GM18909 (cell line): ENCODE data around the gene C17orf50.

ENCODE experiments used
- ATAC-seq: cut with Tn5 transposase; IDR thresholded peaks from one replicate; pipeline ENCODE4 v1.9.1; 2021; ENCODE audit warnings: mild to moderate bottlenecking; ENCODE audit not compliant: unreplicated experiment, poor library complexity

C17orf50 gene

DNA sequence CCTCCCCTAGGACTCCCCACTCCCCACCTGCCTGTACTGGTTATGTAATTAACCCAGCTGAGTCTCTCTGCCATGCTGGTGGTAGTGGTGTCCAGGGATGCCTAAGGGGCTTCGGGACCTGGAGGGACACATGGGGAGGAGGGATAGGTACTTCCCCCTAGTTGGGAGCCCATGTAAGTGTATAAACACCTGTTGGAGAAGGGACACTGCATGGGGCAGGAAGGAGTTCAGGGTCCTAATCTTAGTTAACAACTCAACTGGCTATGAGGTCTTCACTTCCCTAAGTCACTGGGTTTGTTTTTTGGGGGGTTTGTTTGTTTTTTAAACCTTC, 27.9 kb upstream of the C17orf50 start:
- no peak for ATAC-seq

DNA sequence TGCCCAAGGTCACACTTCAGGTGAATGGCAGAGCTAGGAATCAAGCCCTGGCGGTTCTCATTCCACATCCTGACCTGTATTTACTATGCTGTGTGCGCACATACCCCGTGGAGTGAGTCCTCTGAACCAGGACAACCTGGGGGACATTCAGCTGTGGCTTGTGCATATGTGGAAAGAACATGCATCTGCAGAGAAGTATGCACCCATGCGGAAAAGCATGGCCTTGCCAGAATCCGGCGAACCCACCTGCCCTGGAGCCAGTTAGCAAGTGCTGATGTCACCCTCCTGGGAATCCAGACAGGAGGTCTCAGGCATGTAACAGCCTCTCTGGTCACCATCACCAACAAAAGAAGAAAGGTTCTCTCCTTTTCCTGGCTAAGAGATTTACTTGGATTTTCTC, 27.3 kb upstream of the C17orf50 start:
- no peak for ATAC-seq

DNA sequence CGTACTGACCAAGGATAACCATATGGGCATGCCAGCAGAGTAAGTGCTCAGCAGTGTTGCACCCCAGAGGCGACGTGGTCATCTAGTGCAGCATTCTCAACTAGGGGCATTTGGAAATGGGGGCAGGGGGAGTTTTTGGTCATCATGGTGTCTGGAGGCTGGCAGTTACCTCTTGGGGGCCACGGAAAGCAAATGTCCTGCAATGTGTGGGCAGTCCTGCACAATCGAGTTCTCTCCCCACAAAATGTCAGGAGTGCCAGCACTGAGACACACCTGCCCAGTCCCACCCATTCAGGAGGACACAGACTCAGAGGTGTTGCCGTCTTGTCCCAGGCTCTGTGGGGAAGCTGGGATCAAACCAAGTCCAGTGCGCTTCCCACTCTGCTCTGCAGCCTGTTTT, 26.3 kb upstream of the C17orf50 start:
- ATAC-seq, result no peak

DNA sequence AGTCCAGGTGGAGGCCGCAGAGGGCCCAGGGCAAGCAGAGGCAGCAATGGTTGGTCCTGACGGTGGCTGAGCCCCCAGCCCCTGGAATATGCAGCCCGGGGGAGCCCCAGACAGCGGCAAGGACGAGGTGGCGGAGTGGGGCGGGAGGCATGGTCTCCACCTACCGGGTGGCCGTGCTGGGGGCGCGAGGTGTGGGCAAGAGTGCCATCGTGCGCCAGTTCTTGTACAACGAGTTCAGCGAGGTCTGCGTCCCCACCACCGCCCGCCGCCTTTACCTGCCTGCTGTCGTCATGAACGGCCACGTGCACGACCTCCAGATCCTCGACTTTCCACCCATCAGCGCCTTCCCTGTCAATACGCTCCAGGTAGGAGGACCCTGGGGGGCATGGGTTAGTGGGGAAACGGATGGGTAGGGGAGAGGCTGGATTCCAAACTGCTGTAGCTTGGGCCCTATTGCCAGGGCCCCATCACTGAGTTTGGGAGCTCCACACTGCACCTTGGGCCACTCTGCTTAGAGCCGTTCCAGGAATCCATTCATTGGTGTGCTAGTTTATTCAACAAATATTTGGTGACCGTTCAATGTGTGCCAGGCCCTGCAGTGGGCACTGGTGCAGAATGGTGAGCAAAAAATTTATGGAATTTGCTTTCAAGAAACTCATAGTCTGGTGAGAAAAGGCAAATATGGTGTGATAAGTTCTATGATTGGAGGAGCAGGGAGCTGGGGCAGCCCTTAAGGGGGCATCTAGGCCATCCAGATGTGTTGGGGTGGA, 25.5 kb upstream of the C17orf50 start:
- no peak for ATAC-seq

DNA sequence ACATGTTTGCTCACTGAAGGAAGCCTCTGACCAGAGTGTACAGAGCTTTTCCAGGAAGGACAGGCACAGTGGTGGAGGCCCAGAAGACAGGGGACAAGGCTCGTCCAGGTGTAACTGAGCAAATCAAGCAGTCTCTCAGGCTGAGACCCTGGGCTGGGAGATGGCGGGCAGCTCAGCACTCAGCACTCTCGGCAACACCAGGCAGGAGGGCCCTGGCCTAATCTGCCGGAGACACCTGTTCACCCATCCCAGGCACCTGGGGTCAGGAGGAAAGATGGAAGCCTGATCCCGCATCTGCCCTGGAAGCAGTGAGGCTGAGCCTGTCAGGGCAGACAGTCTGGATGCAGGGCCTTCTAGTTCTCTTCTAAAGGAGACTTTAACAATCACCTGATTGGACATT, 24.5 kb upstream of the C17orf50 start:
- no peak for ATAC-seq

DNA sequence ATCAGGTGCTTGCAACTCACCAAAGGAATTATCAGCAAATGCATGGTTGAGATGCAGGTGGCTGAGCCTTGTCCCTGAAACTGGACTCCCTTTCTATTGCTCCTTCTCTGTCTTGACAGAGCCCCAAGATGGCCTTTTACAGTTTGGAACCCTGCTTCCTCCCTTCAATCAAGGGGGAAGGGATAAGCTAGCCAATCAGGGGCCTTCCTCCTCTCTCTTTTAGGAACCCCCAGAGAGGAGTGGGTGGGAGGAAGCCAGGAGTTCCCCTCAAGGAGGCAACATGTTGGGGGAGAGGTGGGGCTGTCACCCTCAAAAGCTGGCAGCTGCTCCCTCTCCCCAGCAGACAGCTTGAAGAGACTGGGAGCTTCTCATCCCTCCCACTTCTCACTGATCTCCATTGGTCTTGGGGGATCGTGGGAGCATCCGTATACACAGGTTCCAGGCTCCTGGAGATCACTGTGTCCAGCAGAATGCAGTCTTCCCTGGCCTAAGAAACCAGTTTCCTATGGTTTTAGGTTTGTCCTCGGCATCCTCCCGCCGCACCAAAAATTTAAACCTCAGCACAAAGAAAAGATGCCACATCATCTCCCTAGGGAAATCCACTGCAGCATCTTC, 22.1 kb upstream of the C17orf50 start:
- no peak for ATAC-seq

DNA sequence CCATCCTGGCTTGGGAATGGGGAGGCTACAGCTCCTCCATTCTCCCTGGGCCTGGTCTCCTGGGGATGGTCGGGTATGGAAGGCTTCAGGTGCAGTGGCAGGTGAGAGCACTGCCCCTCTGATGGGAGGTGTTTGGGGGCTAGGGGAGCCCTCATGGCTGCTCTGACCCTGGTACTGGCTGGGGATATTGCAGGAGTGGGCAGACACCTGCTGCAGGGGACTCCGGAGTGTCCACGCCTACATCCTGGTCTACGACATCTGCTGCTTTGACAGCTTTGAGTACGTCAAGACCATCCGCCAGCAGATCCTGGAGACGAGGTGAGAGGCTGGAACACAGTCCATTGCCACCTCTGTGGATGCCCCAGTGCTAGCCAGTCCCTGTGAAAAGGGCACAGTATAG, 20.5 kb upstream of the C17orf50 start:
- no peak for ATAC-seq

DNA sequence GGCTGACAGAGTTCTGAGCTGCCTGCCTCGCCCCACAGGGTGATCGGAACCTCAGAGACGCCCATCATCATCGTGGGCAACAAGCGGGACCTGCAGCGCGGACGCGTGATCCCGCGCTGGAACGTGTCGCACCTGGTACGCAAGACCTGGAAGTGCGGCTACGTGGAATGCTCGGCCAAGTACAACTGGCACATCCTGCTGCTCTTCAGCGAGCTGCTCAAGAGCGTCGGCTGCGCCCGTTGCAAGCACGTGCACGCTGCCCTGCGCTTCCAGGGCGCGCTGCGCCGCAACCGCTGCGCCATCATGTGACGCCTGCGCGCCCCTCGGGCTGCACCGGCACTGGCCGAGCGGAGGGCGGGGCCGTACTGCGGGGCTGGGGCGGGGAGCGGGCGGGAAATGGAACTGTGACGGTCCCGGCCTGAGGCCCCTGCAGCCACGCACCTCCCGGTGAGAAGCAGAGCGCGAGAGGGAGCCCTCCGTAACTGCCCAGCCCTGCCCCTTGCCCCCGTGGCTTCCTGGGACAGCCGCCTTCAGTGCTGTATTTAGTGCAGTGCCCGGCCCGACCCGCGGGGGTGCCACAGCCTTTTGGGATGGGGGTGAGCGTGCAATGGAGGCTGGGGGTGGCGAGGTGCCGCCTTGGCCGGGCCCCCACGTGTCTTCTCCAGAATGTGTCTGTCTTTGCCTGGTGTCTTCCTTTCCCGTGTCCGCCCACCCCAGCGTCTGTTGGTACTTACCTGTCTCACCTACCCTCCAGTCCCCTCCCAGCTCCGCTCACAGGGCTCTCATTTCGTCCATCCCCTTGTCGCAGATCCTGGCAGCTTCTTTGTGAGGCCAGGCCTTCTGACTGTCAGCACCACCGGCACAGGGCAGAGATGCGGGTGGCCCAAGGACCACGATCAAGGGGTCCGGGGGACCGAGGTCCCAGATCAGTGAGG, 19.4 kb upstream of the C17orf50 start:
- ATAC-seq, result no peak

DNA sequence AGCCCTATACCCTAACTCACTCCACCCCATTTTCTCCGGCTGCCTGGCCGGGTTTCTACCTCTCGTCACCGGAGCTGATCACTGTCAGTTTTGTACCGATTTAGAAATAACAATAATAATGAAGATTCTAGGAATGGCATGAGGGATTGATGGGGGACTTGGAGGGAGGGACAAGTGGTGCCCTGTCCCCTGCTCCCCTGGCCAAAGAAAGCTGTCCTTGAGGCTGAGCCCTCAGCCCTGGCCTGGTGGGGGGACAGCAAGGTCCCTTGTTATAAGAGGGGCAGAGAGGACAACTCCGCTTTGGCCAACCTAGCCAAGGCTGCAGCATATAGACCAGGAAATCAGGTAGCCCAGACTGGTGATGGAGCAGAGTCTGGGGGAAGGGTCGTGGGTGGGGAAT, 18.2 kb upstream of the C17orf50 start:
- no peak for ATAC-seq

DNA sequence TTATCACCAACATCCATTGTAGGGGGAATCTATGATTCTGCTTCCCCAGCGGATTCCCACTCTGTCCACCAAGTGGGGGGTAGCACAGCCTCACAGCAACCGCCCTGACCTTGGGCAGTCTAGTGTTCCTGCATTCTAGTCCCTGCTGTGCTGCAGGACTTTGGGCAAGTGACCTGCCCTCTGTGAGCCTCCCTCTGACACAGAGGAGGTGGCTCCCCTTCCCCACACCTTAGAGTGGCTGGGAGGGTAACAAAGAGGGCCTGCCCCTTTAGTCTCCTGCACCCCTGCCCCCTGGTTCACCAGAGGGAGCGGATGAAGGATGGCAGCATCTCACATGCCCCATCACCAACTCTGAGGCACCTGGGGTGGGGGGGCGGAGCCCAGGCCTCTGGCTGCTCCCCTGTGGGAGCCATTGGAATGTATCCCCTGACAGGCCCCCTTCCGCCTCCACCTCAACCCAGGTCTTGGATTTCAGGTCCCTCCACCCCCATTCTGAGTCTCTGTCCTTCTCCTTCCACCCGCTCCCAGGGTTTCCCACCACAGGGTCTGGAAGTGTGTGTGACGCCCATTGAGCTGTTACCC, 17.7 kb upstream of the C17orf50 start:
- ATAC-seq, result no peak

DNA sequence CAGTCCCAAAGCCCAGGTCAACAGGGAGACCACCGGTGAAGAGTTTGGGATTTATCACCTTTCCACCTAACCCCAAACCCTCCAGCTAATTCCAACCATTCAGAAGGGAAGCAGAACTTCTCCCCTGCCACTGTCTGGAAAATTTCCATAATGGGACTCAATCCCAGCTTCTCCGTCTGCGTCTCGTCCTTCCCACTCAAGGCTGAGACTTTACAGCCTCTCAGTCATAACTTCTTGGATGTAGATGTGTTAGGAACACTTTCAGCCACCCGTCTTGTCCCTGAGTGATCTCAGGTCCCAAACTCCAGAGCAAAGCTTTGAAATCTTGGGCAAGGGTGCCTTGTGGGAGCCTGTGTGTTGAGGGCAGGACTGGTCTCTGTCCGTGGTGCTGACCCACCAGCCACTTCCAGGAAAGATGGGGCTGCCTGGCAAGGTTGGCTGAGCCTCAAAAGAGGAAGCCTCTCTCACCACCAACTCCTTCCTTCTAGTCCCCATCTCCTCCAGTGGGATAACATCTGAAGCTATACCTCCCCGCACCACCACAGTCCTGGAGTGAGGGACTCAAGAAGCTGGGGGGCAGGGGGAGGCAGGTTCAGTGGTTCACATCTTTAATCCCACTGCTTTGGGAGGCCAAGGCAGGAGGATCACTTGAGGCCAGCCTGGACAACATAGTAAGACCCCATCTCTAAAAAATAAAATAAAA, 16.9 kb upstream of the C17orf50 start:
- ATAC-seq, result no peak

DNA sequence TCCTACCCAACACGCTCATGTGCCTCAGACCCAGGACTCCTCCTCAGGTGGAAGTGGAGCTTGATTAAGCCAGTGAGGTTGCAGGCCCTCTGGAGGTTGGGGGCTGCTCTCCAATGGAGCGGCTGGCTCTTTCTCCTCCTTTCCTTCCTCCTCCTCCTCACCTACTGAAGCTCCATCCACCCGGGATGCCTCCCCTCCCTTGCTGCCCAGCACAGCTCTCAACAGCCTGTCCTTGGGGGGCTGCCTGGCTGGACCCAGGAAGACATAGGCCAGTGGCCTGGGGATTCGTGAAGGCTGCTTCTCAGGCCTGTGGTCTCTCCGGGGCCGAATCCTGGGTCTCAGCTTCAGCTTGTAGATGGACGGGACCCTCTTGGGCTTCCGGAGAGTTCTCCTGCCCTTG, 15.9 kb upstream of the C17orf50 start:
- no peak for ATAC-seq

DNA sequence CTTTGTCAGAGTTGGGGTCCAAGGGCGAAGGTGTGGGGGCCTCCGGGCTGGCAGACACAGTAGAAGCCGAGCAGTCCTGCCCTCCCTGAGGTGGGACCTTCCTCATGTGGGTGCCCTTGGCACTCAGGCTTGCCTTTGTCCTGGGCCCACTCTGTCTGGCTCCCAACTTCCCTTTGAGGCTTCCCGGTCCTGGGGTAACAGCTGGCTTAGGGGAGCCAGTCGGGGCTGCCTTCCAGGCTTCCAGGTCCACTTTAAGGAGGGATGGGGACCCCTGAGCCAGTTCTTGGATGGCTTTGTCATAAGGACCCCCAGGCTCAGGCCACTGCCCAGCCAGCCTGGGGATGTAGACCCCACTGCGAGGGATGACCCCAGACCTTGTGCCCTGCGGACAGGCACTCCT, 15.4 kb upstream of the C17orf50 start:
- no peak for ATAC-seq

DNA sequence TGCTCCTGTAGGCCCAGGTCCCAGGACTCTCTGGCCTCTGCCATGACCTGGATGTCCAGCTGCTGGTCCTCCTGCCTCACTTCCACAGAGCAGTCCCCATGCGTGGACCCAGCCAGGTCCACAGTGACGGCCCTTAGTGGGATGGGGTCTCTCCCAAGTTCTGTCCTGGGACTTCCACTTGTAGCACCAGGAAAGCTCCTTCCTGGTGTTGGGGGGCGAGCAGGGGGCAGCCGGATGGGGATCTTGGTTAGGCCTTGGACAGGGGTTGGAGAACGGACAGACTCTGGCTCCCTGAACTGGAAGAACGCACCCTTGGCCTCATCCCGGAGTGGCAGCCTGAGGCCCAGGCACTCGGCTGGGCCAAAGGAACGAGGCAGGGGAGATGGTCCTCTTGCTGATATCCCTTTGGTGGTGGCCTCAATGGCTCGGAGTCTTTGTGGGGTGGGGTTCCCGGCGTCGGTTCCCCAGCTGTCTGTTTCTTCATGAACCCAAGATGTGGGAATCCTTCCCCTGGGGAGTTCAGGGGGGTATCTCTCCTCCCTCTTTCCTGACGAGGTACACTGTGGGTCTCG, 14.9 kb upstream of the C17orf50 start:
- no peak for ATAC-seq

DNA sequence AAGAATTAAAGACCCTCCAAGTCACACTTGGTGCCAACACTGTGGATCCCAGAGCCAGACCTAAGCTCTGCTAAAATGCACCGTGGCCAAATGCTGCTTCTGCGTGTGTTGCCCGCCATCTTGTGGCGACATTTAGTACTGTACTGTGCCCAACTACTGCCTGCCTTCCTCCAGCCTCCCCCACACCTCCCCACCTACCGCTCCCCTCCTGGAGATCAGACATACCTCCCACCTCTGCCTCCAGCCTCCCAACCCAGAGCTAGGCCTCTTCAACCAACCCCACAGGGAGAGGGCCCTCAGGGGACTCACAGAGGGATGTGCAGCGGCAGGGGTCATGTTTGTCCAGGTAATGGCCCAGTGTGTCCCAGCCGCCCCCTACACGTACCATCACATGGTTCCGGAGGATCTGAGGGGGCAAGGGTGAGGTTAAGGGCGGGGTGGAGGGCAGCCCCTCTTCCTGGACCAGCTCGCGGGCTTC, 13.1 kb upstream of the C17orf50 start:
- ATAC-seq, result no peak

DNA sequence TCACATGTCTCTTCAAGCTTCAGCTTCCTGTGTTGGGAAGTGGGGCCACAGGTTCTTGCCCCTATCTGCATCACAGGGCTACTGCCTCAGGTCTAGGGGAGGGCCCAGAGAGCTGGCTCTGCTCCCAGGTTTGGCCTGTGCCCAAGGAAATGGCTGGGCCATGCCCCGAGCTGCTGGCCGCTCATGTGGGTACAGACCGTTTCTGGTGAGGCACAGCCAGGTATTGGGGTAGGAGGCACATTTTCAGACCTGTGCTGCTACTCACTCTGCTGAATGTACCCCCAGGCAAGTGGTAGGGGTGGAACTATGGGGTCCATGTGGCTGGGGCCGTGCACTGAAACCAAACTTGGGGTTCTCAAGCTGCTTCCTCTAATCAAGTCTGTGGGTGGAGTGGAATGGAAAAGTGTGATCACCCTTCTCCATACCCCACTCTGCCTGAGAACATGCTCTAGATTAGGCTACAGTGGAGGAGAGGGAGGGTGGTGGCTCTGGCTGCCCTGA, 12.3 kb upstream of the C17orf50 start:
- ATAC-seq, result no peak

DNA sequence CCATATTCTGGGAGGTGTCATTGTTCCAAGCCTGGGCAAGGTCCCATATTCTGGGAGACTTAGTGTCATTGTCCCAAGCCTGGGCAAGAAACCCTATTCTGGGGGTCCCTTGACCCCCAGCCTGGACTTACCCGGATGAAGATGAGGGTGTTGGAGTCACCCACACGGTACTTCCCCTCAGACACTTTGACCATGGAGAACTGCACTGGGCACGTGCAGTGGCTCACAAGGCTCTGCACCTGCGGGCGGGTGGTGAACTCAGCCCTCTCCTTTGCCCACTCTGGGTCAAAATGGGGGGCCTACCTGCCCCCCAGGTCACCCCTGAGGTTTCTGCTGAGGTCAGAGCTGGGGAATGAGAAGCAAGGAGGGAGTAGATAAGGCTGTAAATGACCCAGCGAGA, 11.7 kb upstream of the C17orf50 start:
- ATAC-seq, result no peak

DNA sequence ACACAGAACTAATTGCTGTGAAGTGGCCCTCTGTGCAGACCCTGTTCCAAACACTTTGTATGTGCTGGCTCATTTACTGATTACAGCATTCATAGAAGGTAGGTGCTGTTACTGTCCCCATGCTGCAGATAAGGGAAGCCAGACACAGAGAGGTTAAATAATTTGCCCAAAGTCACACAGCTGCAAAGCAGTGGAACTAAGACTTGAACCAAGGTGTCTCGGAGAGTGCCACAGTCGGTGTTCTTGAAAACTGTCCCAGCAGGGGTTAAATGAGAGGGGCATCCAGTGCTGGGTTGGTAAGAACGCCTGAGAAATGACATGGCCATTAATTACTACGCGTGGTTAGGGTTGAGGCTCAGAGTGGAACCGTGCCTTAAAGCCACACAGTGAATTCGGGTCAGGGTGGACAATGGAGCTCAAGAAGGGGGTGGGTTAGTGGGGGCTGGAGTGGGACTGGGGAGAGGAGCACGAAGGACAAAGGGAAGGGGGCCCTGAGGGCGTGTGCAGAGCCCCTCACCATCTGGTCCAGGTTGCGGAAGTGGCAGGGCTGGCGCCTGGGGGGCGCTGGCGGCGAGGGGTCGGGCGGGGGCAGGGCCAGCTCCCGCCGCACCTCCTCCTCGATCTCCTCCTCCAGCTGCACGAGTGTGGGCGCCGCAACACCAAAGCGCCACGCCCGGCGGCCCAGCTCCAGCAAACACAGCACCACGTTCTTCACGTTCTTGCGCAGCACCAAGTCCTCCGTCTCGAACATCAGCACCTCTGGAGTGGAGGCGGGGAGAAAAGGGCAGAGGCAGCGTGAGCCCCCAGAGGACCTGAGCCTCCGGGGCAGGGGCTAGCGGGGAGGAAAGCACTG, 10.9 kb upstream of the C17orf50 start:
- ATAC-seq, result no peak
